Smooth muscle cell (in vitro differentiated cells): ENCODE measurements around the gene TH. TPM values are rescaled to one million over a fixed set of nuclear protein-coding genes. Genes with fewer than 3 reads are reported as not detected.

ENCODE experiments used
- DNase-seq: peaks from one replicate; lab custom pipeline; 2025; ENCODE audit not compliant: unreplicated experiment; lab: John Stamatoyannopoulos, UW
- H2AFZ ChIP-seq: fragments of 200-600 bp; sonication (generic); 2 replicates; pipeline ENCODE4 v1.6.0; 2016; ENCODE audit warnings: antibody characterized with exemption, low read depth, mild to moderate bottlenecking
- H3F3A ChIP-seq: fragments of 200-600 bp; sonication (generic); 2 replicates; pipeline ENCODE4 v1.6.0; 2017; ENCODE audit warnings: antibody characterized with exemption, low read depth
- H3K27ac ChIP-seq: fragments of 200-600 bp; sonication (generic); 2 replicates; pipeline ENCODE4 v1.5.1; 2016; ENCODE audit warnings: low read depth, mild to moderate bottlenecking
- H3K27me3 ChIP-seq: fragments of 200-600 bp; sonication (generic); 2 replicates; pipeline ENCODE4 v1.6.1; 2016; ENCODE audit warnings: low read depth, mild to moderate bottlenecking
- H3K36me3 ChIP-seq: fragments of 200-600 bp; sonication (generic); 2 replicates; pipeline ENCODE4 v1.5.1; 2016; ENCODE audit warnings: low read depth
- H3K4me1 ChIP-seq: fragments of 200-600 bp; sonication (generic); 2 replicates; pipeline ENCODE4 v1.5.1; 2016; ENCODE audit warnings: low read depth
- H3K4me2 ChIP-seq: fragments of 200-600 bp; sonication (generic); 2 replicates; pipeline ENCODE4 v1.6.0; 2016; ENCODE audit warnings: mild to moderate bottlenecking
- H3K4me3 ChIP-seq: fragments of 200-600 bp; sonication (generic); 2 replicates; pipeline ENCODE4 v1.5.1; 2016; ENCODE audit warnings: mild to moderate bottlenecking
- H3K79me2 ChIP-seq: fragments of 200-600 bp; sonication (generic); 2 replicates; pipeline ENCODE4 v1.6.0; 2016; ENCODE audit warnings: low read depth, mild to moderate bottlenecking
- H3K9ac ChIP-seq: fragments of 200-600 bp; sonication (generic); 2 replicates; pipeline ENCODE4 v1.6.0; 2016; ENCODE audit warnings: low read depth
- H3K9me3 ChIP-seq: fragments of 200-600 bp; sonication (generic); replicated peaks from 2 replicates; pipeline ENCODE4 v1.5.1; 2016; ENCODE audit warnings: low read depth
- H4K20me1 ChIP-seq: fragments of 200-600 bp; sonication (generic); 2 replicates; pipeline ENCODE4 v1.6.0; 2016; ENCODE audit warnings: low read depth
- CTCF ChIP-seq: fragments of 200-600 bp; sonication (generic); IDR thresholded peaks from 2 replicates; pipeline ENCODE4 v1.5.1; 2017; ENCODE audit warnings: borderline replicate concordance, mild to moderate bottlenecking, antibody characterized with exemption; ENCODE audit not compliant: insufficient read depth, poor library complexity, severe bottlenecking
- WGBS: methylation state at CpG from one replicate; pipeline ENCODE4 v1.1.7; 2016; ENCODE audit warnings: low lambda C conversion rate; 5-methylcytosine and 5-hydroxymethylcytosine counted together
- polyA plus RNA-seq: library from polyadenylated mRNA; unstranded; fragments of >200 nt; fragmentation: Nextera tagmentation; extraction: Ambion mirVana; gene quantifications from 2 replicates; pipeline ENCODE4 v1.2.1, GENCODE V29; 2016
- total RNA-seq: library from RNA; depleted of rRNA; stranded (reverse); fragments of >200 nt; gene quantifications from 2 replicates; pipeline ENCODE4 v1.2.3, GENCODE V29; 2014

Gene TH
- total and polyA plus RNA-seq, 2 experiments from 2014 or later = not detected

- Histone ChIP-seq H3K27me3 (peaks cover 3% of the 10 kb centered on the region), H3K4me2 (no peak overlapping the region), H3K4me3 (no peak overlapping the region), H3K9ac (no peak overlapping the region), H3K79me2 (no peaks in the 10 kb centered on the region), H3K4me1 (peaks cover 21% of the 10 kb centered on the region), H3K9me3 (no peaks in the 10 kb centered on the region), H2AFZ (no peak overlapping the region), H3K36me3 (no peaks in the 10 kb centered on the region), H4K20me1 (no peaks in the 10 kb centered on the region), H3K27ac (no peak overlapping the region), H3F3A (no peaks in the 10 kb centered on the region)
- no peak for DNase-seq
- WGBS = 91% methylated on average over 9 of the region's 10 CpGs
- TF ChIP-seq CTCF = no peak
Observed at GRCh38 chr11:2192435-2192834, 20.8 kb upstream of the TH start.

- Histone ChIP-seq H3K4me2 (no peak overlapping the region), H3K9me3 (no peaks in the 10 kb centered on the region), H3K27ac (no peak overlapping the region), H3K79me2 (no peaks in the 10 kb centered on the region), H3K4me3 (no peak overlapping the region), H3K4me1 (peaks cover 21% of the 10 kb centered on the region), H3F3A (no peaks in the 10 kb centered on the region), H4K20me1 (no peaks in the 10 kb centered on the region), H3K9ac (no peak overlapping the region), H2AFZ (no peak overlapping the region), H3K27me3 (peaks cover 3% of the 10 kb centered on the region), H3K36me3 (no peaks in the 10 kb centered on the region)
- WGBS = 87% methylated on average over 7 of the region's 7 CpGs
- DNase-seq = no peak
- TF ChIP-seq CTCF = no peak
Observed at GRCh38 chr11:2191883-2192282, 20.3 kb upstream of the TH start.

- H3K27me3 ChIP-seq = peaks cover 7% of the 10 kb centered on the region
- peaks cover 21% of the 10 kb centered on the region for H3K4me1 ChIP-seq
- no peaks in the 10 kb centered on the region for H3F3A ChIP-seq
- H3K4me3 ChIP-seq = no peak overlapping the region
- no peak overlapping the region for H2AFZ ChIP-seq
- no peak overlapping the region for H3K9ac ChIP-seq
- H4K20me1 ChIP-seq = no peaks in the 10 kb centered on the region
- no peaks in the 10 kb centered on the region for H3K36me3 ChIP-seq
- H3K4me2 ChIP-seq = no peak overlapping the region
- no peak overlapping the region for H3K27ac ChIP-seq
- no peak for DNase-seq
- H3K9me3 ChIP-seq = no peaks in the 10 kb centered on the region
- H3K79me2 ChIP-seq = no peaks in the 10 kb centered on the region
- WGBS = 79% methylated on average over 30 of the region's 30 CpGs
- no peak for TF ChIP-seq CTCF
Observed at GRCh38 chr11:2190657-2191471, 19.2 kb upstream of the TH start.
